ENCODE measurements around the gene SRSF3.
A peak's percentile ranks its signal among the peaks of the same experiment; 100 is the strongest.
"Not testable (repeated sequence)": the region's sequence is repeated elsewhere in the genome, so short reads cannot be mapped to it uniquely, and the experiment has no call there.

Gene SRSF3

GRCh38 chr6:36594029-36594815, at the start of gene SRSF3:
Gene SRSF3 (plus strand): TSS chr6:36594362. CDS start chr6:36596763, 2,401 bp downstream.
- peak; percentile 99 for DNase-seq

GRCh38 chr6:36545767-36546307, 48.3 kb upstream of the SRSF3 start:
- DNase-seq, result no peak

- DNase-seq, result peak; percentile 61
Measured at GRCh38 chr6:36546308-36546919, 47.7 kb upstream of the SRSF3 start.

- DNase-seq, result peak; percentile 96
Measured at GRCh38 chr6:36546920-36547645, 47.1 kb upstream of the SRSF3 start, which contains the start of gene STK38. Gene STK38 (minus strand): TSS chr6:36547479. CDS start chr6:36540202, 7,277 bp downstream.

- DNase-seq, result no peak
Measured at GRCh38 chr6:36547646-36548400, 46.3 kb upstream of the SRSF3 start.

GRCh38 chr6:36548401-36548743, 45.8 kb upstream of the SRSF3 start:
- no peak for DNase-seq

- no peak for DNase-seq
Measured at GRCh38 chr6:36550473-36551000, 43.6 kb upstream of the SRSF3 start.

GRCh38 chr6:36555750-36556252, 38.4 kb upstream of the SRSF3 start:
- DNase-seq, result no peak

- DNase-seq, result peak; percentile 41
Measured at GRCh38 chr6:36556281-36556680, 37.9 kb upstream of the SRSF3 start.

GRCh38 chr6:36559011-36559793, 35.0 kb upstream of the SRSF3 start:
- DNase-seq, result no peak

- no peak for DNase-seq
Measured at GRCh38 chr6:36560822-36561221, 33.3 kb upstream of the SRSF3 start.

- no peak for DNase-seq
Measured at GRCh38 chr6:36563237-36563927, 30.8 kb upstream of the SRSF3 start.

- DNase-seq, result no peak
Measured at GRCh38 chr6:36563928-36564284, 30.3 kb upstream of the SRSF3 start.

- no peak for DNase-seq
Measured at GRCh38 chr6:36566418-36566905, 27.7 kb upstream of the SRSF3 start.

- DNase-seq, result no peak
Measured at GRCh38 chr6:36570264-36570663, 23.9 kb upstream of the SRSF3 start.

GRCh38 chr6:36571122-36572043, 22.8 kb upstream of the SRSF3 start:
- DNase-seq, result no peak

- DNase-seq, result not testable (repeated sequence)
Measured at GRCh38 chr6:36572353-36573311, 21.5 kb upstream of the SRSF3 start.

- DNase-seq, result no peak
Measured at GRCh38 chr6:36574679-36575078, 19.5 kb upstream of the SRSF3 start.

All from hematopoietic multipotent progenitor cell treated with erythropoietin and hydrocortisone succinate and interleukin-3 and kit ligand, for 4 days (in vitro differentiated cells).